Spleen (tissue), 7 donors: ENCODE results near the gene COX4I2.
"Not testable (repeated sequence)": the region's sequence is repeated elsewhere in the genome, so short reads cannot be mapped to it uniquely, and the experiment has no call there.

Experiments used
- CTCF ChIP-seq, 11 experiments: fragments of 200-600 bp in 7 of 11; fragments of 450-650 bp in 4 of 11; sonication (generic) in 4 of 11; IDR thresholded peaks in 8 of 11; conservative IDR thresholded peaks in 3 of 11; 1 replicate in 7 of 11; 2 replicates in 4 of 11; pipeline versions ENCODE4 v1.4.0 to v1.8.0; 2016 to 2021; ENCODE audit warnings: antibody characterized with exemption in 11 of 11, inconsistent platforms in 4 of 11, mild to moderate bottlenecking in 1 of 11
- POLR2A ChIP-seq, 3 donors: fragments of 450-650 bp; IDR thresholded peaks; one replicate each; pipeline ENCODE4 v1.5.1; 2017; ENCODE audit warnings: antibody characterized with exemption in 3 of 3, mild to moderate bottlenecking in 1 of 3
- donor health status: DM: no; HTN: no; CAD: no; lungs with moderate emphysema.
- donor health status: DM: no; HTN: no; CAD: no.
- donor health status: DM: no; HTN: no; CAD: no.

- not testable (repeated sequence) for TF ChIP-seq CTCF (IDR thresholded peaks at IDR 0.05 in 8 of 11, conservative IDR thresholded peaks at IDR 0.05 in 3 of 11); POLR2A (IDR thresholded peaks at IDR 0.05)
Measured at GRCh38 chr20:31626534-31626933, 11.2 kb upstream of the COX4I2 start.
